Keratinocyte (primary cell): Measurements from ENCODE around the gene SNTG2. TPM values are rescaled to one million over a fixed set of nuclear protein-coding genes. Genes with fewer than 3 reads are reported as not detected.

Experiments used
- DNase-seq: peaks from one replicate; pipeline ENCODE4 v3.0.0-alpha.2; 2011; ENCODE audit warnings: low read depth, missing footprints, low spot score
- FAIRE-seq: peaks from 2 replicates; lab custom pipeline; 2011; peaks lifted over from hg19 to GRCh38; lab: Jason Lieb, UNC
- H2AFZ ChIP-seq: 2 replicates; pipeline ENCODE4 v1.6.0; 2012; ENCODE audit warnings: low read length, control low read depth, inconsistent platforms; ENCODE audit not compliant: control insufficient read depth
- H3K27ac ChIP-seq: 2 replicates; pipeline ENCODE4 v1.5.1; 2011; ENCODE audit warnings: low read length; ENCODE audit not compliant: control insufficient read depth, insufficient read depth
- H3K27me3 ChIP-seq: 3 replicates; pipeline ENCODE4 v1.6.0; 2011; ENCODE audit warnings: low read length; ENCODE audit not compliant: control insufficient read depth, insufficient read depth; ENCODE audit errors: extremely low read depth
- H3K36me3 ChIP-seq, 2 experiments: 2 replicates in 1 of 2; 3 replicates in 1 of 2; pipeline ENCODE4 v1.5.1; 2011; ENCODE audit warnings: low read length in 2 of 2, mild to moderate bottlenecking in 1 of 2; ENCODE audit not compliant: control insufficient read depth in 2 of 2, insufficient read depth in 2 of 2; ENCODE audit errors: extremely low read depth in 1 of 2
- H3K4me1 ChIP-seq: 3 replicates; pipeline ENCODE4 v1.5.1; 2011; ENCODE audit warnings: low read length; ENCODE audit not compliant: control insufficient read depth, insufficient read depth; ENCODE audit errors: extremely low read depth
- H3K4me2 ChIP-seq: 3 replicates; pipeline ENCODE4 v1.6.0; 2011; ENCODE audit warnings: low read depth, low read length; ENCODE audit not compliant: control insufficient read depth, insufficient read depth; ENCODE audit errors: extremely low read depth
- H3K4me3 ChIP-seq, 3 experiments: fragments of 200-600 bp in 1 of 3; sonication (generic) in 1 of 3; 2 replicates in 2 of 3; 3 replicates in 1 of 3; pipeline ENCODE4 v1.5.1; 2011 to 2016; ENCODE audit warnings: low read length in 3 of 3, mild to moderate bottlenecking in 3 of 3, control low read depth in 2 of 3, inconsistent platforms in 1 of 3, low read depth in 1 of 3, mixed read lengths in 1 of 3, mixed run types in 1 of 3, moderate library complexity in 1 of 3; ENCODE audit not compliant: control insufficient read depth in 2 of 3, insufficient read depth in 2 of 3; ENCODE audit errors: extremely low read depth in 1 of 3
- H3K79me2 ChIP-seq: 2 replicates; pipeline ENCODE4 v1.6.0; 2012; ENCODE audit warnings: low read length; ENCODE audit not compliant: control insufficient read depth, insufficient read depth
- H3K9ac ChIP-seq: 3 replicates; pipeline ENCODE4 v1.6.0; 2011; ENCODE audit warnings: low read length; ENCODE audit not compliant: control insufficient read depth, insufficient read depth; ENCODE audit errors: extremely low read depth
- H3K9me1 ChIP-seq: 3 replicates; pipeline ENCODE4 v1.6.0; 2011; ENCODE audit warnings: low read length; ENCODE audit not compliant: control insufficient read depth, insufficient read depth; ENCODE audit errors: extremely low read depth
- H3K9me3 ChIP-seq: 2 replicates; pipeline ENCODE4 v1.5.1; 2012; ENCODE audit warnings: low read depth, low read length; ENCODE audit not compliant: control insufficient read depth
- H4K20me1 ChIP-seq: 3 replicates; pipeline ENCODE4 v1.6.0; 2011; ENCODE audit warnings: low read length; ENCODE audit not compliant: control insufficient read depth, insufficient read depth; ENCODE audit errors: extremely low read depth
- CTCF ChIP-seq, 3 experiments: IDR thresholded peaks in 1 of 3; conservative IDR thresholded peaks in 1 of 3; optimal IDR thresholded peaks in 1 of 3; 2 replicates in 2 of 3; 3 replicates in 1 of 3; pipeline versions ENCODE3 to v1.5.1; 2011; ENCODE audit warnings: low read length in 3 of 3, mild to moderate bottlenecking in 3 of 3, moderate library complexity in 2 of 3, control low read depth in 1 of 3, inconsistent platforms in 1 of 3; ENCODE audit not compliant: insufficient read depth in 2 of 3; ENCODE audit errors: extremely low read depth in 1 of 3
- EZH2 ChIP-seq: IDR thresholded peaks from one replicate; pipeline ENCODE4 v1.6.1; 2012; ENCODE audit warnings: inconsistent platforms, mild to moderate bottlenecking, low read length, moderate library complexity
- dilution Hi-C: fragments of 300-500 bp; cut with MboI; formaldehyde crosslinking; loops from one replicate; pipeline ENCODE4 v1.7.0; 2020; ENCODE audit warnings: low sequenced_read_pairs; ENCODE audit not compliant: extremely low pct_ligation_motif_present
- polyA plus RNA-seq, 5 experiments: library from polyadenylated mRNA; depleted of rRNA in 3 of 5; stranded (reverse) in 3 of 5; stranded (forward) in 1 of 5; unstranded in 1 of 5; fragments of >200 nt; gene quantifications; 1 replicate in 1 of 5; 2 replicates in 3 of 5; 3 replicates in 1 of 5; pipeline versions ENCODE4 v1.2.1 to v1.2.3, GENCODE V29; 2011 to 2012; ENCODE audit warnings: missing spikeins in 2 of 5, low read depth in 1 of 5, low replicate concordance in 1 of 5

Gene SNTG2
- polyA plus RNA-seq, 1 donor (not counting 4 experiments of a cell fraction or from before 2014, with no cell fraction given) = not detected

- no peak for FAIRE-seq
Measured at GRCh38 chr2:1350111-1350510, 399.5 kb downstream of the SNTG2 start.

GRCh38 chr2:1353124-1353523 is 402.5 kb downstream of the SNTG2 start:
- Histone ChIP-seq H3K4me2 (no peak overlapping the region), H3K36me3 (no peaks in the 10 kb centered on the region), H3K9me1 (no peaks in the 10 kb centered on the region), H3K9me3 (no peaks in the 10 kb centered on the region), H3K27ac (no peak overlapping the region), H3K4me1 (no peaks in the 10 kb centered on the region), H4K20me1 (no peaks in the 10 kb centered on the region), H3K9ac (no peak overlapping the region), H2AFZ (no peak overlapping the region), H3K79me2 (no peaks in the 10 kb centered on the region), H3K4me3 (no peak overlapping the region), H3K27me3 (no peaks in the 10 kb centered on the region)
- dilution Hi-C loops = no loop called here
- DNase-seq (no peak), FAIRE-seq (no peak)
- no peak for TF ChIP-seq CTCF (optimal IDR thresholded peaks at IDR 0.05 in 1 of 3, IDR thresholded peaks at IDR 0.05 in 1 of 3, conservative IDR thresholded peaks at IDR 0.05 in 1 of 3; ENCODE audit: extremely low read depth in 1 of 3, insufficient read depth in 2 of 3, low read length in 3 of 3)
- no peak for TF ChIP-seq EZH2

More at GRCh38 chr2:1350111-1350510, 399.5 kb downstream of the SNTG2 start:
- Histone ChIP-seq H3K27ac (no peak overlapping the region), H3K4me3 (no peak overlapping the region), H3K9me3 (peaks cover 3% of the 10 kb centered on the region), H3K79me2 (no peaks in the 10 kb centered on the region), H2AFZ (no peak overlapping the region), H3K36me3 (no peaks in the 10 kb centered on the region), H3K9ac (no peak overlapping the region), H3K4me2 (no peak overlapping the region), H3K27me3 (no peaks in the 10 kb centered on the region), H3K4me1 (no peaks in the 10 kb centered on the region), H3K9me1 (no peaks in the 10 kb centered on the region), H4K20me1 (no peaks in the 10 kb centered on the region)
- DNase-seq = no peak
- TF ChIP-seq EZH2 (no peak), CTCF (optimal IDR thresholded peaks at IDR 0.05 in 1 of 3, IDR thresholded peaks at IDR 0.05 in 1 of 3, conservative IDR thresholded peaks at IDR 0.05 in 1 of 3; ENCODE audit: extremely low read depth in 1 of 3, insufficient read depth in 2 of 3, low read length in 3 of 3) (no peak)
- dilution Hi-C loops = no loop called here
